HG03135 (cell line): Measurements from ENCODE around the gene LRTM2.

Source experiments
- ATAC-seq: cut with Tn5 transposase; IDR thresholded peaks from one replicate; pipeline ENCODE4 v1.9.1; 2021; ENCODE audit warnings: mild to moderate bottlenecking, moderate library complexity; ENCODE audit not compliant: unreplicated experiment

Gene LRTM2

GRCh38 chr12:1820191-1820895, at the start of gene LRTM2:
Gene LRTM2 (plus strand): TSS chr12:1820565. CDS start chr12:1828149, 7,584 bp downstream.
- no peak for ATAC-seq

GRCh38 chr12:1773937-1774655, 46.3 kb upstream of the LRTM2 start:
- ATAC-seq = no peak

GRCh38 chr12:1776170-1776921, 44.0 kb upstream of the LRTM2 start:
- ATAC-seq = no peak

- no peak for ATAC-seq
Measured at GRCh38 chr12:1777798-1778197, 42.6 kb upstream of the LRTM2 start.

GRCh38 chr12:1778911-1779310, 41.5 kb upstream of the LRTM2 start:
- no peak for ATAC-seq

GRCh38 chr12:1779783-1780182, 40.6 kb upstream of the LRTM2 start:
- ATAC-seq = no peak

GRCh38 chr12:1781772-1782171, 38.6 kb upstream of the LRTM2 start:
- no peak for ATAC-seq

GRCh38 chr12:1782215-1782614, 38.1 kb upstream of the LRTM2 start:
- ATAC-seq = no peak

GRCh38 chr12:1787714-1788113, 32.7 kb upstream of the LRTM2 start:
- ATAC-seq = no peak

DNA sequence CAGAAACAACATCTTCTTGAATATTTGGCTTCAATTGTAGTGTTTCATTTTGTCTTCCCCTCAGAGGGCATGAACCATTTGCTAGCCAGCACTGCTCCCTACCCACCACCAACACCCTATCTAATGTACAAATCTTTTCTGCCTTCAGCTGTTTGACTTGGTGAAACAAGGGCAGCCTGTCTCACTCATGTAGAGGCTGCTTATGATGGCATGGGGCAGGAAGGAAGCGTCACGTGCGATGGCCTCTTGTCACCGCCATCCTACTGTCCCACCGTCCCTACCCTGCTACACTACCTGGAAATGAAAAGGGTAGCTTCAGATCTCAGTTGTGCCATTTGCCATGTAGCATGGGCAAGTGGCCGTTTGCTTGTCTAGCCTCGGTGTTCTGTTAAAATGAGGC, 29.9 kb upstream of the LRTM2 start:
- ATAC-seq = no peak

DNA sequence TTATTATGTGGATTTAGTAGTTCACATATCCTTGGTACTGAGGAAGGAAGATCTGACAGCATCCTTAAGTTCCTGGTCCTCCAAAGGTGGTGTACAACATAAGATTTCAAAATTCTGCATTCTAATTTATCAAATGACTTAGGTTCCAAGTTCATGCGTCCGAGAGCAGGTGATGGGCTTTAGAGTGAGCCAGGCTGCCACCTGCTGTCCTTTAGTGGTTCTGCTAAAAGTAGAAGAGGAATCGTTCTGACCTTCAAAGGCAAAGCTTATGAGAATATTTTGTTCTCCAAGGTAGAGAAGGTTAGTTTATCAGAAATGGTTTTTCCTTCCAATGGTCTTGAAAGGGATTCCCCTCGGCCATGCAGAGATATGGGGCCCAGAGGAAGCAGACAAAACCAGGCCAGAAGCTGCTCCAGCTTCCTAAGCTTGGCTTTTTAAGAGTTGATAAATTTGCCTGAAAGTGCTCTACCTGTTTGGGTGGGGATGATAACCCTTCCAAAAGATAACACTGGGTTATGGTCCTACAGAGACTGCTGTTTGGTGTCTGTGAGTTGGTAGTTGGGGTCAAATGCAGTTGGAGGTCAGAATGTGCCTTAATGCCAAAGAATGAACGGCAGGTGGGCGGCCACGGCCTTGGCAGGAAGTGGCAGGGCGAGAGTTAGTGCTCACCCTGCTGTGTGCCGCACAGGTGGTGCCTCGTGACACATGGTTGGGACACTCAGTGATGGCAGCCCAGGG, 29.1 kb upstream of the LRTM2 start:
- ATAC-seq = no peak

DNA sequence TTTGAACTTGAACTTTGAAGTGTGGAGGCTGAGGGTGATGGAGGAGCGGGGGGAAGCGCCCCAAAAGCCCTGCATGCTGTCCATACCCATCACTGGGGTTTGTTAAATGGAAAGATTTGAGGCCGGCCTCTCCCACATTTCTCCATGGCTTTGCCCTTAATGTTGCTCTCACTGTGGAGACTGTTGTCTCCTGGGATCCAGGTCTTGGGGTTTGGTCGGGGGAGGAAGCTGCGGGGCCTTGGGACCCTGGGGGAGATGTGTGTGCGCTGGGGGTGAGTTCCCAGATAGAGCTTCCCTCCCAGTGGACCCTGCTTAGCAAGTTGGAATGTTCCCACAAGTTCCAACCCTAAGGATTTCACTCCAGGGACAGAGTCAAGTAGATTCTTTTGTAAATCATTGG, 28.0 kb upstream of the LRTM2 start:
- ATAC-seq = no peak

- no peak for ATAC-seq
Measured at GRCh38 chr12:1793426-1794210, 26.7 kb upstream of the LRTM2 start.

GRCh38 chr12:1794440-1795090, 25.8 kb upstream of the LRTM2 start:
- ATAC-seq = no peak

DNA sequence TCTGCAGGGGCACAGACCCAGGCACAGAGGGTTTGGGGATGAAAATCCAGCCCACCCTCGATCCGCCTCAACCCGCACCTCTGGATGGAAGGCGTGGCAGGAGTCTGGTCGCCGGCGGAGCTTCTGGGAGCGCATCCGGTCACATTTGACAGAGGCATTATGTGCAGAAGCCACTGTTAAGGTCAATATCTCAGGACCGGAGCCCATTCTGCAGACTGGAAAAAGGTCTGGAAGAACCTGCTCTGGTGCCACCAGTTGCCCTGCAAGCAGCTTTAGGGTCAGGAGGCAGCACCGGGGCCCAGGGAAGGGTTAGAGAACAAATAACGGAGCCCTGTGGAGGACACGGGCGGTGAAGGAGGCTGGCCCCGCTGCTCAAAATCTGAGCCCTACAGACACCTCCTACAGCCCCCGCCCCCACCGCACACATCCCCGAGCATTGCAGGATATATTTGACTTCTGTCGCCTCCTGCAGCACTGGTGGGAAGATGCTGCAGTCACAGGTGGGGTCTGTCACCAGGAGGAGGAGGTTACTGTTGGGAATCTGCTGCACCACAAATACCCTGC, 25.1 kb upstream of the LRTM2 start:
- no peak for ATAC-seq

- peak; percentile 81 for ATAC-seq
Measured at GRCh38 chr12:1795785-1796514, 24.4 kb upstream of the LRTM2 start.

DNA sequence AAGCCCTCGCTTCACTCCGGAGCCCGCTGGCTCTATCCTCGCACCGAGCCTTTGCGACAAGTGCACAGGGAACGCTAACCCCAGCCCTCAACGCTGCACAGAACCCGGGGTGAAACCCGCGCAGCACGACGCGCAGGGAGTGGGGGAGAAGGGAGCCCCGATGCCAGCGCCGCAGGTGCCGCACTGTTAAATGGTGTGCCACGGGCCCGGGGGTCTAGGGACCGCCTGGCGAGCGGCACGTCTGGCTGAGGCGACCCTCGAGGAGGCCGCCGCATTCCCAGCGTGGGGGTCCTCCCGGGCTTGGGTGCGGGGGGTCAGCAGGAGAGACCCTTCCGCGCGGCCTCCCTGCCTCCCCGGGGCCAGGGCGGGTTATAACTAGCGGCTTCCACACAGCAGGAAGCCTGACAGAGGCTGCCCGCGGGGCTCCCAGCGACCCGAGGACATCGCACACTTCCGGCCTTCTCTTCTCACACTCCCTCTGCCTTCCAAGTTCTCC, 23.8 kb upstream of the LRTM2 start:
- peak; percentile 18 for ATAC-seq

- ATAC-seq = peak; percentile 20
Measured at GRCh38 chr12:1797011-1797901, 23.1 kb upstream of the LRTM2 start.
